Ovary (tissue), 1 donor: ENCODE data around the gene KIAA1328.

Experiments
- EP300 ChIP-seq: sonication (generic); formaldehyde crosslinking; IDR thresholded peaks from one replicate; pipeline ENCODE4 v1.6.1; 2017; ENCODE audit warnings: antibody characterized with exemption
- POLR2A ChIP-seq: fragments of 450-650 bp; IDR thresholded peaks from one replicate; pipeline ENCODE4 v1.6.1; 2017; ENCODE audit warnings: antibody characterized with exemption, mild to moderate bottlenecking, moderate library complexity

- no peak for TF ChIP-seq EP300
- no peak for TF ChIP-seq POLR2A
Measured at GRCh38 chr18:37042381-37042780, 213.5 kb downstream of the KIAA1328 start.
